IMR-90 (cell line): ENCODE results near the gene CSK. TPM values are rescaled to one million over a fixed set of nuclear protein-coding genes. Genes with fewer than 3 reads are reported as not detected.

ENCODE experiments used
- ATAC-seq: fragments of 200-7000 bp; cut with Tn5 transposase; 2 replicates; pipeline ENCODE4 v1.9.1; 2020; ENCODE audit warnings: low read depth, mild to moderate bottlenecking, moderate library complexity
- BruUV-seq: library from RNA; stranded (reverse); fragments of 400-500 nt; replicated peaks from 2 replicates; lab custom pipeline; 2021; lab: Mats Ljungman, UMichigan
- CTCF ChIA-PET: fragments of 300-600 bp; formaldehyde crosslinking; extraction: SDS; loops from one replicate; lab custom pipeline; 2021; ENCODE audit warnings: antibody characterized with exemption; lab: Yijun Ruan, JAX
- POLR2A ChIA-PET: fragments of 300-600 bp; sonication (Branson Sonifier 250); formaldehyde crosslinking; loops from one replicate; lab custom pipeline; 2022; ENCODE audit warnings: antibody characterized with exemption; ENCODE audit not compliant: unreplicated experiment; lab: Charles Lee
- DNase-seq: peaks from one replicate; pipeline ENCODE4 v3.0.0; 2013
- H2AFZ ChIP-seq: replicated peaks from 2 replicates; pipeline ENCODE3; 2013; ENCODE audit warnings: low read length, mild to moderate bottlenecking; ENCODE audit not compliant: poor library complexity
- H2AK5ac ChIP-seq: 2 replicates; pipeline ENCODE4 v1.6.1; 2013; ENCODE audit warnings: low read depth, low read length, inconsistent platforms
- H2AK9ac ChIP-seq: replicated peaks from 2 replicates; pipeline ENCODE3; 2013; ENCODE audit warnings: mild to moderate bottlenecking, low read depth, low read length, moderate library complexity; ENCODE audit not compliant: poor library complexity
- H2BK120ac ChIP-seq: 2 replicates; pipeline ENCODE4 v1.6.1; 2013; ENCODE audit warnings: low read depth, low read length, inconsistent platforms
- H2BK15ac ChIP-seq: 3 replicates; pipeline ENCODE4 v1.6.1; 2013; ENCODE audit warnings: low read depth, low read length, inconsistent platforms
- H2BK20ac ChIP-seq: 2 replicates; pipeline ENCODE4 v1.6.1; 2013; ENCODE audit warnings: low read depth, mild to moderate bottlenecking, inconsistent platforms, low read length, moderate library complexity
- H2BK5ac ChIP-seq: 2 replicates; pipeline ENCODE4 v1.6.1; 2013; ENCODE audit warnings: mild to moderate bottlenecking, low read depth, low read length, inconsistent platforms; ENCODE audit not compliant: poor library complexity, severe bottlenecking
- H3K14ac ChIP-seq: replicated peaks from 2 replicates; pipeline ENCODE4 v1.6.1; 2013; ENCODE audit warnings: low read depth, low read length, inconsistent platforms
- H3K18ac ChIP-seq: 2 replicates; pipeline ENCODE4 v1.6.1; 2013; ENCODE audit warnings: low read depth, low read length, control low read depth
- H3K23ac ChIP-seq: 2 replicates; pipeline ENCODE4 v1.6.1; 2013; ENCODE audit warnings: low read depth, low read length, inconsistent platforms
- H3K27ac ChIP-seq: 2 replicates; pipeline ENCODE4 v1.5.1; 2013; ENCODE audit warnings: mild to moderate bottlenecking, control low read depth, low read length; ENCODE audit not compliant: insufficient read depth
- H3K27me3 ChIP-seq: 2 replicates; pipeline ENCODE4 v1.6.1; 2013; ENCODE audit warnings: low read length; ENCODE audit not compliant: control insufficient read depth, insufficient read depth
- H3K36me3 ChIP-seq: 2 replicates; pipeline ENCODE4 v1.6.1; 2013; ENCODE audit warnings: low read length, mixed read lengths; ENCODE audit not compliant: control insufficient read depth, insufficient read depth
- H3K4ac ChIP-seq: 2 replicates; pipeline ENCODE4 v1.6.1; 2013; ENCODE audit warnings: low read depth, low read length, inconsistent platforms
- H3K4me1 ChIP-seq: 2 replicates; pipeline ENCODE4 v1.6.1; 2013; ENCODE audit warnings: low read length, mixed read lengths; ENCODE audit not compliant: control insufficient read depth, insufficient read depth
- H3K4me2 ChIP-seq: 2 replicates; pipeline ENCODE4 v1.6.1; 2013; ENCODE audit warnings: low read depth, mild to moderate bottlenecking, control low read depth, low read length, moderate library complexity
- H3K4me3 ChIP-seq: 2 replicates; pipeline ENCODE4 v1.5.1; 2013; ENCODE audit warnings: low read depth, mild to moderate bottlenecking, control low read depth, low read length, moderate library complexity; ENCODE audit not compliant: insufficient read depth
- H3K56ac ChIP-seq: 2 replicates; pipeline ENCODE4 v1.6.1; 2013; ENCODE audit warnings: low read length, inconsistent platforms; ENCODE audit not compliant: insufficient read depth; ENCODE audit errors: extremely low read depth
- H3K79me1 ChIP-seq, 2 experiments: 2 replicates each; pipeline ENCODE4 v1.6.1; 2013; ENCODE audit warnings: low read length in 2 of 2, inconsistent platforms in 1 of 2, low read depth in 1 of 2
- H3K9ac ChIP-seq: 2 replicates; pipeline ENCODE4 v1.6.1; 2013; ENCODE audit warnings: low read depth, low read length, control low read depth
- H3K9me1 ChIP-seq: 2 replicates; pipeline ENCODE4 v1.6.1; 2013; ENCODE audit warnings: low read length, inconsistent platforms; ENCODE audit not compliant: insufficient read depth
- H3K9me3 ChIP-seq: 2 replicates; pipeline ENCODE4 v1.6.1; 2013; ENCODE audit warnings: low read length; ENCODE audit not compliant: control insufficient read depth, insufficient read depth
- H4K20me1 ChIP-seq: 2 replicates; pipeline ENCODE4 v1.6.1; 2013; ENCODE audit warnings: low read length, inconsistent platforms; ENCODE audit not compliant: insufficient read depth
- H4K5ac ChIP-seq: 2 replicates; pipeline ENCODE4 v1.6.1; 2013; ENCODE audit warnings: mild to moderate bottlenecking, low read depth, low read length, control low read depth
- H4K8ac ChIP-seq, 2 experiments: 2 replicates each; pipeline ENCODE4 v1.6.1; 2013; ENCODE audit warnings: low read depth in 2 of 2, low read length in 2 of 2, control low read depth in 1 of 2, inconsistent platforms in 1 of 2
- H4K91ac ChIP-seq: 2 replicates; pipeline ENCODE4 v1.6.1; 2013; ENCODE audit warnings: low read depth, low read length, inconsistent platforms; ENCODE audit not compliant: insufficient read depth
- BHLHE40 ChIP-seq: fragments of 150-350 bp; IDR thresholded peaks from 2 replicates; pipeline ENCODE4 v1.6.1; 2016; ENCODE audit warnings: mild to moderate bottlenecking, low read depth, low read length
- CHD1 ChIP-seq: IDR thresholded peaks from 2 replicates; pipeline ENCODE4 v1.6.1; 2012; ENCODE audit warnings: low read depth, low read length, improper control_type of control experiment
- FOS ChIP-seq: fragments of 150-350 bp; IDR thresholded peaks from 2 replicates; pipeline ENCODE4 v1.6.1; 2016; ENCODE audit warnings: low read depth, low read length
- MAZ ChIP-seq: IDR thresholded peaks from 2 replicates; pipeline ENCODE4 v1.6.1; 2012; ENCODE audit warnings: low read depth, mild to moderate bottlenecking, low read length, improper control_type of control experiment, moderate library complexity, borderline replicate concordance
- MXI1 ChIP-seq: IDR thresholded peaks from 2 replicates; pipeline ENCODE4 v1.6.1; 2012; ENCODE audit warnings: low read depth, mild to moderate bottlenecking, low read length, moderate library complexity, borderline replicate concordance
- NFE2L2 ChIP-seq: fragments of 150-350 bp; IDR thresholded peaks from 2 replicates; pipeline ENCODE4 v1.6.1; 2016; ENCODE audit warnings: low read depth, mild to moderate bottlenecking, low read length
- POLR2A ChIP-seq: IDR thresholded peaks from 2 replicates; pipeline ENCODE4 v1.6.1; 2012; ENCODE audit warnings: mild to moderate bottlenecking, low read depth, low read length
- RCOR1 ChIP-seq: IDR thresholded peaks from 2 replicates; pipeline ENCODE4 v1.6.1; 2012; ENCODE audit warnings: mild to moderate bottlenecking, low read length, improper control_type of control experiment; ENCODE audit not compliant: insufficient replicate concordance
- RFX5 ChIP-seq: IDR thresholded peaks from 2 replicates; pipeline ENCODE4 v1.8.0; 2012; ENCODE audit warnings: low read depth, mild to moderate bottlenecking, low read length, moderate library complexity
- SMC3 ChIP-seq: fragments of 150-350 bp; IDR thresholded peaks from 2 replicates; pipeline ENCODE4 v1.6.1; 2016; ENCODE audit warnings: low read depth, mild to moderate bottlenecking, antibody characterized with exemption, low read length, moderate library complexity
- WGBS, 2 experiments: methylation state at CpG; one replicate each; pipeline versions ENCODE4 v1.1.5 to v1.1.7; 2013; ENCODE audit warnings: missing lambda C conversion rate in 2 of 2; ENCODE audit not compliant: insufficient read length in 1 of 2; ENCODE audit errors: extremely low coverage in 2 of 2; 5-methylcytosine and 5-hydroxymethylcytosine counted together
- dilution Hi-C: fragments of 300-500 bp; cut with HindIII; formaldehyde crosslinking; loops from one replicate; pipeline ENCODE4 v1.14.3; 2018; ENCODE audit warnings: low sequenced_read_pairs; ENCODE audit not compliant: unreplicated experiment
- in situ Hi-C: fragments of 300-500 bp; cut with MboI; formaldehyde crosslinking; loops from 3 replicates; pipeline ENCODE4 v1.14.3; 2019; ENCODE audit warnings: low sequenced_read_pairs, inconsistent platforms, mixed read lengths
- intact Hi-C: fragments of 100-400 bp; cut with micrococcal nuclease; formaldehyde crosslinking; loops from 2 replicates; pipeline ENCODE4 v1.10.0; 2022
- polyA plus RNA-seq, 3 experiments: library from polyadenylated mRNA; depleted of rRNA; stranded (reverse); fragments of >200 nt; gene quantifications; 2 replicates each; pipeline ENCODE4 v1.2.3, GENCODE V29; 2012; ENCODE audit warnings: low replicate concordance in 1 of 3
- total RNA-seq: library from RNA; depleted of rRNA; stranded (reverse); fragments of >200 nt; gene quantifications from 2 replicates; pipeline ENCODE4 v1.2.3, GENCODE V29; 2012
- TF ChIP-seq, protein P1 (sequence below): fragments of 150-350 bp; IDR thresholded peaks from 2 replicates; pipeline ENCODE4 v1.6.1; 2016; ENCODE audit warnings: low read depth, mild to moderate bottlenecking, low read length, moderate library complexity, borderline replicate concordance
- TF ChIP-seq, protein P2 (sequence below): fragments of 150-350 bp; IDR thresholded peaks from 2 replicates; pipeline ENCODE4 v1.6.1; 2017; ENCODE audit warnings: mild to moderate bottlenecking, antibody characterized with exemption, low read length, low read depth
- TF ChIP-seq, protein P3 (sequence below): conservative IDR thresholded peaks from 2 replicates; pipeline ENCODE4 v1.5.1; 2012; ENCODE audit warnings: mild to moderate bottlenecking, low read depth, low read length, improper control_type of control experiment

Gene CSK
- total and polyA plus RNA-seq, 2 of the 4 experiments (the other 2 are of a cell fraction) = 10.8 to 54.0 TPM

DNA sequence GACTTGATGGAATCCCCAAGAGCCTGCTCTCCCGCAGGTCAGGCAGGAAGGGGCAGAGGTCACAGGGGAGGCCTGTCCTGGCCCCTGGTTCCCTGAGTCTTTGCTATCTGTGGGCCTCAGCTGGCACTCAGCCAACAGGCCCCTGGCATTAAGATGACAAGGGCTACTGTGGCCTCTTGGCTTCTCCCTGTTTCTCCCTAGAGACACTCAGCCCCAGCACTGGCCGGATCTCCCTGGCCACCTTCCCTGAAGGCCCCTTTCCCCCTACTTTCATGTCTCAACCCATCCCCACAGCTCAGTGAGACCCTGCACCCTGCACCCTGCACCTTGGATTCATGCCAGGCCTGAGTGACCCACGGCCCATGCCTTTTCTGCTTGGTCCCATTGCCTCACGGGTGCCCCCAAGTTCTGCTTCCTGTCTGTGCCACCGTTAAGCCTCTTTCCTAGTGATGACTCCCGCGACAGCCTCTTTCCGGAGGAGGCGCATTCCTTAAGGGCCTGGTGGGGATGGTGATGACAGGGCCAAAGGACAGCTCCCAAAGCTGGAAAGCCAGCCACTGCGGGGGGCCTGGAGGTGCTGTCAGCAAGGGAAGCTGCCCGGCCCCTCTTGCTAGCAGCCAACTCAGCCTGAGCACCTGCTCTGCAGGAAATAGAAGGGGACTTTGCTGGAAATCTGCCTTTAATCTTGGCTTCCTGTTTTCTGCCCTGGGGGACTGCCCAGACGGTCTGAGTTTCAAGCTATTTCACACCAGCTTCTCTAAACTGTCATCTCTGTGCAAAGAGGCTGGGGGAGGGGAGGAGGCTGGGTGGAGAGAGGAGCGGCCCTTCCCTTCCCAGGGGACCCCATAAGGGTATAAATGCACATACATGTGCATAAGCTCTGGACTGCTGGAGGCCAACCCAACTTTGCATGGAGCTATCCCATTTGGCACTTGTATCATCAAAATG, 4.8 kb upstream of the CSK start:
- H3K4me2 ChIP-seq = no peak overlapping the region
- H3K4me3 ChIP-seq = no peak overlapping the region
- no peaks in the 10 kb centered on the region for H4K20me1 ChIP-seq
- H2BK20ac ChIP-seq = no peak overlapping the region
- no peaks in the 10 kb centered on the region for H3K36me3 ChIP-seq
- DNase-seq (no peak), ATAC-seq (no peak)
- H3K9me1 ChIP-seq = no peaks in the 10 kb centered on the region
- H2AK5ac ChIP-seq = no peak overlapping the region
- H4K5ac ChIP-seq = no peak overlapping the region
- WGBS, 2 experiments = 40% methylated on average over 2 of the region's 13 CpGs; no CpG with 5 or more reads in 1 of the 2 experiments
- no peaks in the 10 kb centered on the region for H3K27me3 ChIP-seq
- peak overlapping the region; percentile 10 for H2AK9ac ChIP-seq
- no peak overlapping the region for H4K8ac ChIP-seq
- ChIA-PET CTCF (interaction anchor here (0.6 to 1.4 kb wide), 4 partner anchors 8 to 145 kb away, joined by 3 to 4 read pairs (median 3); no protein-coding TSS in a partner anchor), POLR2A (interaction anchor here (0.5 kb wide), 1 partner anchor 121 kb away, joined by 3 read pairs; no protein-coding TSS in a partner anchor)
- no peak overlapping the region for H3K9ac ChIP-seq
- no peak overlapping the region for H3K27ac ChIP-seq
- no peaks in the 10 kb centered on the region for H3K9me3 ChIP-seq
- peaks cover 4% of the 10 kb centered on the region for H3K4me1 ChIP-seq
- no peak for TF ChIP-seq FOS
- TF ChIP-seq RFX5 = no peak
- no peak for TF ChIP-seq MAZ
- TF ChIP-seq SMC3 = no peak
- TF ChIP-seq RCOR1 = no peak
- TF ChIP-seq, protein P1, sequence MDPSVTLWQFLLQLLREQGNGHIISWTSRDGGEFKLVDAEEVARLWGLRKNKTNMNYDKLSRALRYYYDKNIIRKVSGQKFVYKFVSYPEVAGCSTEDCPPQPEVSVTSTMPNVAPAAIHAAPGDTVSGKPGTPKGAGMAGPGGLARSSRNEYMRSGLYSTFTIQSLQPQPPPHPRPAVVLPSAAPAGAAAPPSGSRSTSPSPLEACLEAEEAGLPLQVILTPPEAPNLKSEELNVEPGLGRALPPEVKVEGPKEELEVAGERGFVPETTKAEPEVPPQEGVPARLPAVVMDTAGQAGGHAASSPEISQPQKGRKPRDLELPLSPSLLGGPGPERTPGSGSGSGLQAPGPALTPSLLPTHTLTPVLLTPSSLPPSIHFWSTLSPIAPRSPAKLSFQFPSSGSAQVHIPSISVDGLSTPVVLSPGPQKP = no peak
- TF ChIP-seq CHD1 = no peak
- no peak for TF ChIP-seq BHLHE40
- TF ChIP-seq, protein P2, sequence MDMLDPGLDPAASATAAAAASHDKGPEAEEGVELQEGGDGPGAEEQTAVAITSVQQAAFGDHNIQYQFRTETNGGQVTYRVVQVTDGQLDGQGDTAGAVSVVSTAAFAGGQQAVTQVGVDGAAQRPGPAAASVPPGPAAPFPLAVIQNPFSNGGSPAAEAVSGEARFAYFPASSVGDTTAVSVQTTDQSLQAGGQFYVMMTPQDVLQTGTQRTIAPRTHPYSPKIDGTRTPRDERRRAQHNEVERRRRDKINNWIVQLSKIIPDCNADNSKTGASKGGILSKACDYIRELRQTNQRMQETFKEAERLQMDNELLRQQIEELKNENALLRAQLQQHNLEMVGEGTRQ = no peak
- no peak for TF ChIP-seq POLR2A
- TF ChIP-seq MXI1 = no peak
- TF ChIP-seq, protein P3, sequence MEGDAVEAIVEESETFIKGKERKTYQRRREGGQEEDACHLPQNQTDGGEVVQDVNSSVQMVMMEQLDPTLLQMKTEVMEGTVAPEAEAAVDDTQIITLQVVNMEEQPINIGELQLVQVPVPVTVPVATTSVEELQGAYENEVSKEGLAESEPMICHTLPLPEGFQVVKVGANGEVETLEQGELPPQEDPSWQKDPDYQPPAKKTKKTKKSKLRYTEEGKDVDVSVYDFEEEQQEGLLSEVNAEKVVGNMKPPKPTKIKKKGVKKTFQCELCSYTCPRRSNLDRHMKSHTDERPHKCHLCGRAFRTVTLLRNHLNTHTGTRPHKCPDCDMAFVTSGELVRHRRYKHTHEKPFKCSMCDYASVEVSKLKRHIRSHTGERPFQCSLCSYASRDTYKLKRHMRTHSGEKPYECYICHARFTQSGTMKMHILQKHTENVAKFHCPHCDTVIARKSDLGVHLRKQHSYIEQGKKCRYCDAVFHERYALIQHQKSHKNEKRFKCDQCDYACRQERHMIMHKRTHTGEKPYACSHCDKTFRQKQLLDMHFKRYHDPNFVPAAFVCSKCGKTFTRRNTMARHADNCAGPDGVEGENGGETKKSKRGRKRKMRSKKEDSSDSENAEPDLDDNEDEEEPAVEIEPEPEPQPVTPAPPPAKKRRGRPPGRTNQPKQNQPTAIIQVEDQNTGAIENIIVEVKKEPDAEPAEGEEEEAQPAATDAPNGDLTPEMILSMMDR = no peak
- TF ChIP-seq NFE2L2 = no peak
- intact Hi-C loops = no loop called here
- no peak overlapping the region for H3K18ac ChIP-seq
- H3K4ac ChIP-seq = no peak overlapping the region
- H2AFZ ChIP-seq = peak overlapping the region; percentile 63
- BruUV-seq = no TSS peak
- no peak overlapping the region for H4K91ac ChIP-seq
- no peak overlapping the region for H3K56ac ChIP-seq
- no peak overlapping the region for H2BK5ac ChIP-seq
- no peak overlapping the region for H2BK15ac ChIP-seq
- no peak overlapping the region for H3K23ac ChIP-seq
- dilution Hi-C loops = no loop called here
- no peak overlapping the region for H3K14ac ChIP-seq
- peaks cover 0 to 6% of the 10 kb centered on the region in 2 experiments; a peak in 1 of 4 replicates for H3K79me1 ChIP-seq
- in situ Hi-C loops = loop anchor here (10.0 kb wide), 1 partner anchor 402 kb away; no protein-coding TSS in a partner anchor
- no peak overlapping the region for H2BK120ac ChIP-seq
